HG03039 (cell line): ENCODE measurements around the gene MCRS1.

Source experiments
- ATAC-seq: cut with Tn5 transposase; IDR thresholded peaks from one replicate; pipeline ENCODE4 v1.9.1; 2021; ENCODE audit warnings: mild to moderate bottlenecking, moderate library complexity; ENCODE audit not compliant: unreplicated experiment

The MCRS1 gene

GRCh38 chr12:49582850-49583249 is 14.9 kb upstream of the MCRS1 start:
- no peak for ATAC-seq

- ATAC-seq: no peak
Observed at GRCh38 chr12:49582201-49582600, 14.3 kb upstream of the MCRS1 start.

- ATAC-seq: no peak
Observed at GRCh38 chr12:49580572-49581535, 12.9 kb upstream of the MCRS1 start.

- no peak for ATAC-seq
Observed at GRCh38 chr12:49578471-49579112, 10.7 kb upstream of the MCRS1 start.

- ATAC-seq: no peak
Observed at GRCh38 chr12:49577589-49578315, 9.8 kb upstream of the MCRS1 start.

GRCh38 chr12:49568442-49569162 is 660 bp upstream of the MCRS1 start:
- peak; percentile 5 for ATAC-seq

GRCh38 chr12:49567302-49567610 is 686 bp downstream of the MCRS1 start:
- ATAC-seq: peak; percentile 3

GRCh38 chr12:49566361-49566760 is 1.6 kb downstream of the MCRS1 start:
- no peak for ATAC-seq

GRCh38 chr12:49565406-49566265 is 2.3 kb downstream of the MCRS1 start:
- no peak for ATAC-seq

GRCh38 chr12:49564686-49565405 is 3.1 kb downstream of the MCRS1 start:
- ATAC-seq: no peak

GRCh38 chr12:49563951-49564685 is 3.8 kb downstream of the MCRS1 start:
- ATAC-seq: no peak

GRCh38 chr12:49562831-49563230 is 5.1 kb downstream of the MCRS1 start:
- no peak for ATAC-seq

- no peak for ATAC-seq
Observed at GRCh38 chr12:49562233-49562632, 5.7 kb downstream of the MCRS1 start.

- no peak for ATAC-seq
Observed at GRCh38 chr12:49560695-49561094, 7.2 kb downstream of the MCRS1 start.

GRCh38 chr12:49559011-49559675 is 8.8 kb downstream of the MCRS1 start:
- ATAC-seq: no peak

GRCh38 chr12:49558526-49558925 is 9.4 kb downstream of the MCRS1 start:
- no peak for ATAC-seq

GRCh38 chr12:49557917-49558215 is 10.1 kb downstream of the MCRS1 start:
- ATAC-seq: no peak

GRCh38 chr12:49557187-49557916 is 10.6 kb downstream of the MCRS1 start:
- ATAC-seq: no peak
